Thymus (tissue), 11 donors: ENCODE results near the gene POLR3G. TPM values are rescaled to one million over a fixed set of nuclear protein-coding genes. Genes with fewer than 3 reads are reported as not detected.

Experiments
- DNase-seq, 9 donors: peaks; one replicate each; pipeline ENCODE4 v3.0.0-alpha.2; 2013; ENCODE audit warnings: low spot score in 9 of 9, low read depth in 6 of 9, missing footprints in 1 of 9
- H3K27ac ChIP-seq, 2 donors: one replicate each; pipeline ENCODE4 v1.5.1; 2013; ENCODE audit warnings: control low read depth in 1 of 2, low read depth in 1 of 2, low read length in 1 of 2, mild to moderate bottlenecking in 1 of 2, moderate library complexity in 1 of 2
- H3K27me3 ChIP-seq, 2 donors: one replicate each; pipeline ENCODE4 v1.5.1; 2013; ENCODE audit warnings: low read length in 1 of 2; ENCODE audit not compliant: control insufficient read depth in 2 of 2, insufficient read depth in 1 of 2
- H3K36me3 ChIP-seq, 2 donors: one replicate each; pipeline ENCODE4 v1.5.1; 2013; ENCODE audit warnings: low read length in 1 of 2, mild to moderate bottlenecking in 1 of 2, moderate library complexity in 1 of 2; ENCODE audit not compliant: control insufficient read depth in 2 of 2, insufficient read depth in 2 of 2
- H3K4me1 ChIP-seq, 2 donors: one replicate each; pipeline ENCODE4 v1.5.1; 2013; ENCODE audit warnings: low read length in 2 of 2; ENCODE audit not compliant: control insufficient read depth in 2 of 2, insufficient read depth in 2 of 2
- H3K4me3 ChIP-seq, 2 donors: one replicate each; pipeline ENCODE4 v1.5.1; 2013; ENCODE audit warnings: low read length in 2 of 2, control low read depth in 1 of 2, mild to moderate bottlenecking in 1 of 2
- H3K9me3 ChIP-seq, 2 donors: one replicate each; pipeline ENCODE4 v1.5.1; 2013; ENCODE audit warnings: low read length in 1 of 2, mild to moderate bottlenecking in 1 of 2; ENCODE audit not compliant: control insufficient read depth in 2 of 2, insufficient read depth in 1 of 2
- WGBS: extraction: QIAGEN DNeasy Blood & Tissue Kit; methylation state at CpG from one replicate; pipeline ENCODE4 v1.1.7; 2013; 5-methylcytosine and 5-hydroxymethylcytosine counted together
- polyA plus RNA-seq: library from polyadenylated mRNA; stranded (reverse); fragments of 200-250 nt; gene quantifications from one replicate; pipeline ENCODE4 v1.2.3, GENCODE V29; 2013
- total RNA-seq: library from RNA; stranded (reverse); fragments of 120-200 nt; gene quantifications from one replicate; pipeline ENCODE4 v1.2.4, GENCODE V29; 2013
- donor health status: healthy.

Gene POLR3G
- total and polyA plus RNA-seq, 2 donors = 1.7 to 3.3 TPM

DNA sequence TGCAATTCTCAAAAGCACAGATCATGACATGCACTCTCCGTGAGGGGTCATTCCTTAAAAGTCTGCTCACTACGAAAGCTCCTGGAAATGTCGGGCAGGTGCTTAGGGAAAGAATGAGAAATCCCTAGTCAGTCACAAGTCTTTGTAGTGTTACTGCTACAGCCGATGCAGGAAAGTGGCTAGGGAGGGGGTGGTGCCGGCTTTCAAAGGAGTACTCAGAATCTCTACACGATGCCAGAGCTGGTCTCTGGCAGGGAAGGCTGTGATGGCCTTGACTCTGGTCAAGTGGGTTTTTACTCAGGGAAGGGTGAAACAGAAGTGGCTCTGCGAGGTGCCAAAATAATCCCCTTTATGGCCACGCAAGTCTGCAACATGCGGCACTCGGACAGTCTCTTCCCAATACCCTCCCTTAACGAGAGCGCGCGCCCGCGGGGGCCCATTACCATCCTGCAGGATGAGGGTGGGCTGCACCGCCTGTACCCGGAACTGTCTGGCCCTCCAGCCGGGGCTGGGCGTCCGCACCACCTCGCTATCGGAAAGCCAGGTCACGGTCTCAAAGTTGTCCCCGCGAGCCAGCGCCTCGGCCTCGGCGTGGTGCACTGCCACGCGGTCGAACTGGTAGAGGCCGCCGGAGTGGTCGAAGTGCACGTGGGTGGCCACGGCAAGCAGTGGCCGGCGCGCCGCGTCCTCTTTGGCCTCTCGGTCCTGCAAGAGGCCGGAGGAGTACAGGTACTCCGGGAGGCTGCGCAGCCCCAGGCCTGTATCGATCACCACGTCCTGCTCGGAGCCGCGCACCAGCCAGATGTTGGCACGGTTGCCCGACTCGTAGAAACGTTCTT lies 1.0 kb upstream of the POLR3G start:
- Histone ChIP-seq H3K9me3 (peaks cover 0 to 2% of the 10 kb centered on the region in 2 donors), H3K4me1 (peaks cover 5 to 13% of the 10 kb centered on the region in 2 donors), H3K27ac (peak overlapping the region; percentile 91 to 94), H3K27me3 (no peaks in the 10 kb centered on the region), H3K36me3 (no peaks in the 10 kb centered on the region), H3K4me3 (peak overlapping the region; percentile 86)
- under 1% methylated on average over 56 of the region's 56 CpGs for WGBS
- DNase-seq = peak; percentile 8 to 53 (median 24)

DNA sequence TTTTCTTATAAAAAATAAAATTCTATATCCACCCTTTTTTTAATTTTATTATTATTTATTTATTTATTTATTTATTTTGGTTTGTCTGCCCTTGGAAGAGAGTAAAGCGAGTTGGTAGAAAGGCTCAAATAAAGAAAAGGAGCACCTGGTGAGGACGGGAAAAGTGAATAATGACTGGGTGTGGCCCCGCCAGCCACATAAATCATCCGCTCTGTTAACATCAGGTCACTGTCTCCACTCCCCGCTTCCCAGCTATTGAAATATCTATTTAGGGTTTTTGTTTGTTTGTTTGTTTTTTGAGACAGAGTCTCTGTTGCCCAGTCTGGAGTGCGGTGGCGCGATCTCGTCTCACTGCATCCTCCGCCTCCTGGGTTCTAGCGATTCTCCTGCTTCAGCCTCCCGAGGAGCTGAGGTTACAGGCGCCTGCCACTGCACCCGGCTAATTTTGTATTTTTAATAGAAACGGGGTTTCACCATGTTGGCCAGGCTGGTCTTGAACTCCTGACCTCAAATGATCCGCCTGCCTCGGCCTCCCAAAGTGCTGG lies 844 bp downstream of the POLR3G start:
- Histone ChIP-seq H3K9me3 (no peaks in the 10 kb centered on the region), H3K4me1 (peaks cover 5 to 13% of the 10 kb centered on the region in 2 donors), H3K27ac (no peak overlapping the region), H3K36me3 (no peaks in the 10 kb centered on the region), H3K27me3 (no peaks in the 10 kb centered on the region), H3K4me3 (no peak overlapping the region)
- no peak for DNase-seq
- 96% methylated on average over 17 of the region's 17 CpGs for WGBS

DNA sequence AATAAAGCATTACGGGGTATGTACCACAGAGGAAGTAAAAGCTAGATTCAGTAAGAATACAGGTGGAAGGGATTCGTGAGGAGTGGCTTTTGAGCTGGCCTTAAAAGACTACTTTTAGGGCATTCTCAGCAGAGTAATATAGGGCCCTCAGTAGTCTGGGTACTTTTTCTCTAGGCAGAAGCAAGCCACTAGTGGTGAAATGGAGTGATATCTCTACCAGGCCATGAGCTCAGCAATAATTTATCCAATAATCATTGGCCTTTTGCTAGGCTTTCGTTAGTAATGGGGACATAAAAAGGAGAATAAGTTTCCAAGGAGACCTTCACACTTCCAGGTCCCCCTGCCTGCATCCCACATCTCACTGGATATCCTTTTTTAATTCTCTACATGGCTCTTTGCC lies 1.7 kb downstream of the POLR3G start:
- WGBS = 87% methylated on average over 3 of the region's 3 CpGs
- no peak for DNase-seq
- no peaks in the 10 kb centered on the region for H3K27me3 ChIP-seq

DNA sequence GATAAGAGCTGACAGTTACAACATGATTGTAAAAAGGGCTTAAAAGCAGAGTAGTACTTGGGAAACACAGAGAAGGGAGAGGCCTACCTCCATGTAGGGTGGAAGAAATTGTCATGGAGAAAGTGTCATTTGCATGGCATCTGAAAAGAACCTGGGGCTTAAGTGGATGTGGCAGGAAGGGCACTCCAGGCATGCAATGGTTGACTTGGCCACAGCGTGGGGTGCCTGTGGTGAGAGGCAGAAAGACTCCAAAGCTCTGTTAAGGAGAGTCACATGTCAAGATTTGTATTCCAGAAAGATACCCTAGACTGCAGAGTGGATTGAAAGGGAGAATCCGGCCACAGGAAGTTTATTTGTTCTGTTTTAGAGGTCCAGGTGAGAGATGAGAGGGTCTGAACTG lies 2.4 kb downstream of the POLR3G start:
- DNase-seq = no peak
- Histone ChIP-seq H3K4me1 (peaks cover 5 to 13% of the 10 kb centered on the region in 2 donors), H3K27me3 (no peaks in the 10 kb centered on the region), H3K4me3 (no peak overlapping the region), H3K27ac (no peak overlapping the region), H3K9me3 (no peaks in the 10 kb centered on the region), H3K36me3 (no peaks in the 10 kb centered on the region)
- 92% methylated on average over 2 of the region's 2 CpGs for WGBS

More for the DNA sequence above, 1.7 kb downstream of the POLR3G start:
- Histone ChIP-seq H3K4me3 (no peak overlapping the region), H3K4me1 (peaks cover 5 to 13% of the 10 kb centered on the region in 2 donors), H3K27ac (no peak overlapping the region), H3K9me3 (no peaks in the 10 kb centered on the region), H3K36me3 (no peaks in the 10 kb centered on the region)

DNA sequence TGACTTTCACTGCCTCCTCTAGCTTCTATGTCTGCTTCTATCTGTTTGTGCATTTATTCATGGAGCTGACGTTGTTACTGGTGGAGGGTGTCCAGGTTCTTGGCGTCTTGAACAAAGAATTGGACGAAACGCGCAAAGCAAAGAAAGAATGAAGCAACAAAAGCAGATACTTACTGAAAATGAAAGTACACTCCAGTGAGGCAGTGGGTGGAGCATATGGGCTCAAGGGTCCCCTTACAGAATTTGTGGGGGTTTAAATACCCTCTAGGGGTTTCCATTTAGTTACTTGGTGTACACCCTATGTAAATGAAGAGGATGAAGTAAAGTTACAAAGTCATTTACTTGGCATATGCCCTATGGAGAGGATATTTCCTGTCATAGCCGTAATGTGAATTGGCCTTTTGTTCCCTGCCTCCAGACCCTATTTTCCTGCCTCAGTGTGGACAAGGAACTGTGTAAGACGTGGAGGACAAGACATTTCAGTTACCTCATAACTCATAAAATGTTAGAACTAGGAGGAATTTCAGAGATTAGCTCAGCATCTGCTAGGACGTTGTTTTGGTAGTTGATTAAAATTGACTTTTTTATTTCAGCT lies 3.1 kb downstream of the POLR3G start:
- no peaks in the 10 kb centered on the region for H3K27me3 ChIP-seq
- H3K36me3 ChIP-seq = no peaks in the 10 kb centered on the region
- H3K4me1 ChIP-seq = peaks cover 5 to 13% of the 10 kb centered on the region in 2 donors
- 96% methylated on average over 8 of the region's 8 CpGs for WGBS
- no peak overlapping the region for H3K27ac ChIP-seq
- no peak for DNase-seq
- H3K4me3 ChIP-seq = no peak overlapping the region
- no peaks in the 10 kb centered on the region for H3K9me3 ChIP-seq

DNA sequence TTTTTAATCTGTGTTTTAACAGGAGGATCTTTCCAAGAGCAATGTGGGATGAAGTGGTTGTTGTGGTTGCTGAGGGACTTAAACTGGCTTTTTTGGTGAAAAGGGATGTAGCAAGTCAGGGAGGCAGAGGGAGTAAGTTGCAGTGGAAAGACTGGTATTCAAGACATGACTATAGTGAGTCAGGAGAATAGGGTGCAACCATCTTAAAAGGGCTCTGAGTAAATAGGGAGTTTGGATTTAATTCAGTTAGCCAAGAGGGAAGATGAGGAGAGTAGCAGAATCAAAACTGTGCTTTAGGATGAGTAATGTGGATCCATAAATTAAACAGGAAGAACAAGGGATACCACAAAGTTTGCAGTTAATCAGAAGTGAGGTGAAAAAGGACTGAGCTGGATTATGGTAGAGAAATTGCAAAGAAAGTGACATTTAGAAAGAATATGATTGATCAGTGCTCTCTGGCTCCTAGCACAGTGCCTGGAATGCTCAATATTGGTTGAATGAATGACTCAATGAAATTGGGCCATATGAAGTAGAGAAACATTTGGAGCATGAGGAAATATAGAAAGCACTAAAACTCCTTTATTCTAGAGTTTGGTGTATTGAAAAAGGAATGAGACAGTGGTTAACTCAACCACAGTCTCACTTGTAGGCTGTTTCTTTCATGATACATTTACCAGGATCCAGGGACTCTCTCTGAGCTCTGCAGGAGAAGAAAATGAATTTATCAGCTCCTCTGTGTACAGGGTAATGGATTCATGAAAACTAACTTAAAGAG lies 5.1 kb downstream of the POLR3G start:
- DNase-seq = no peak
- Histone ChIP-seq H3K4me3 (no peak overlapping the region), H3K9me3 (no peaks in the 10 kb centered on the region), H3K4me1 (peaks cover 3 to 4% of the 10 kb centered on the region in 2 donors), H3K36me3 (no peaks in the 10 kb centered on the region), H3K27ac (no peak overlapping the region), H3K27me3 (no peaks in the 10 kb centered on the region)

DNA sequence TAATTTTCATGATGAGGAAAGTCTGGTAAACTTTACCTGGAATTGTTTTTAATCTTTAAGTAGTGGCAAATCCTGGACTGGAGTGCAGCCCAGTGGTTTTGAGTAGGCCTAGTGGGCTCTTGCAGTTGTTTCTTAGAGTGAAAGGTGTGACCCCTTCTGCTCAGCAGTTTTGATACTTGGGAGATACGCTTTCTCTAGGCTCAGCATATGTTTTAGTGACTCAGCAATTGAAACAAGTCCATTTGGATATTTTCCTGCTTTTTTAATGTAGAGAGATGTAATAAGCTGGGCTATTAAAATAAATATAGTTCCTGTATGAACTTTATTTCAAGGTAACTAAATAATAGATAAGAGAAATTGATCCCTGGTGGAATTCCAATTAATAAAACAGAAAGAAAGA lies 6.0 kb downstream of the POLR3G start:
- no peaks in the 10 kb centered on the region for H3K36me3 ChIP-seq
- no peaks in the 10 kb centered on the region for H3K4me1 ChIP-seq
- H3K9me3 ChIP-seq = no peaks in the 10 kb centered on the region
- no peak for DNase-seq
- H3K27me3 ChIP-seq = no peaks in the 10 kb centered on the region
- WGBS = 94% methylated on average over 1 of the region's 1 CpG
- H3K4me3 ChIP-seq = no peak overlapping the region
- H3K27ac ChIP-seq = no peak overlapping the region

DNA sequence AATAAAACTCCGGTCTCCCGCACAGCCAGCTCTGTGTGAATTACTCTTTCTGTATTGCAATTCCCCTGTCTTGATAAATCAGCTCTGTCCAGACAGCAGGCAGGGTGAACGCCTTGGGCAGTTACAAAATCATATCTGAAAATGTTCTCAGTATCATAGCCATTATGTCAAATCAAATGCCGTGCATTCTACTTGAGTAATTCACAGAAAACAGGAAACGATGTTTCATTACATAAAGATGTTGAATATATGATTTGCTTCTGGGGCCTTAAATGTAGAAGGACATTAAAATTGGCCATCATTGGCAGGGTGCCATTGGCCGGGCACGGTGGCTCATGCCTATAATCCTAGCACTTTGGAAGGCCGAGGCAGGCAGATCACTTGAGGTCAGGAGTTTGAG lies 8.5 kb downstream of the POLR3G start:
- Histone ChIP-seq H3K27ac (no peak overlapping the region), H3K4me3 (no peak overlapping the region), H3K36me3 (no peaks in the 10 kb centered on the region), H3K4me1 (no peaks in the 10 kb centered on the region), H3K27me3 (no peaks in the 10 kb centered on the region), H3K9me3 (no peaks in the 10 kb centered on the region)
- no peak for DNase-seq
- WGBS = 98% methylated on average over 8 of the region's 8 CpGs

DNA sequence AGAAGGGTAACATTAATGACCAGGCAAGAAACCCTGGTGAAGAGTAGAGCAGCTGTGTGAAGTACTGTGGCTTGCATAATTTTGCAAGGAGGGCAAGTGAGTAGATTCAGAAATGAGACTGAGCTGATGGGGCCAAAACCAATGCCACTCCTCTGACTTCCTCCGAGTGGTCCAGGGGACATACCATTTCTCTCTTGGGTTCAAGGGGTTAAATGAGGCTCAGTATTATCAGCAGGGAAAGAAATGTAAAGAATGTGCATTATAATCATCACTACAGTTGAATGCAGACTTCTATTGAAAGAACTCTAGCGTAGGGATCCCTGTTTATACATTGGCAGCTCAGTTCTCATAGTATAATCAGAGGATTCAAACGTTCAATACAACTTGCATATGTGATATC lies 9.9 kb downstream of the POLR3G start:
- no peak overlapping the region for H3K4me3 ChIP-seq
- no peaks in the 10 kb centered on the region for H3K9me3 ChIP-seq
- H3K36me3 ChIP-seq = no peaks in the 10 kb centered on the region
- H3K4me1 ChIP-seq = no peaks in the 10 kb centered on the region
- WGBS = 96% methylated on average over 3 of the region's 3 CpGs
- DNase-seq = no peak
- no peaks in the 10 kb centered on the region for H3K27me3 ChIP-seq
- no peak overlapping the region for H3K27ac ChIP-seq
